H1 (cell line): ENCODE results near the gene ANKFN1.

ENCODE experiments used
- RNF2 ChIP-seq: fragments of 200-900, 300-1000 bp; sonication (generic); IDR thresholded peaks from 2 replicates; pipeline ENCODE4 v1.7.1; 2016; ENCODE audit warnings: borderline replicate concordance, low read depth, mild to moderate bottlenecking, antibody characterized with exemption, low read length; ENCODE audit not compliant: poor library complexity, severe bottlenecking; ENCODE audit errors: missing control alignments
- TF ChIP-seq, protein P1 (sequence below), 3 experiments: IDR thresholded peaks; 1 replicate in 2 of 3; 2 replicates in 1 of 3; pipeline versions ENCODE4 v1.5.1 to v1.6.1; 2011; ENCODE audit warnings: low read length in 3 of 3, mild to moderate bottlenecking in 3 of 3, inconsistent platforms in 2 of 3, low read depth in 1 of 3, moderate library complexity in 1 of 3; ENCODE audit not compliant: insufficient read depth in 1 of 3; ENCODE audit errors: control extremely low read depth in 1 of 3

DNA sequence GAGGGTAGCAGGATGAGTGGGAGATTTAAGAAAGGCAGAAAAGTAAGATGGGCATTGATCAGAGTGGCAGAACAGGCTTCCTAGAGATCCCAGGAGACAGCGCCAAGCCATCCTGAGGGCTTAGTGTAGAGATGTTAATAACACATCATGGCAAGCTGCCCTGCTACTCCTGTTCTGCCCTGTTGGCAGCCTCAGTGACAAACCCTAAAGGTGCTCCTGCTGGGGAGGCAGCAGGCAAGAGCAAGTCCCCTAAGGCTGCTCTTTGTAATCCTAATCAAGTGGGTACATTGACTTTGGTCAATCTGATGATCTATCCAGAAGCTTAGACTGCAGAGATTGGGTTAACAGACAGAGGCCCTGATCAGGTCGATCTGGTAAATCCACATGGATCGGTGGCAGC lies 16.3 kb downstream of the ANKFN1 start:
- TF ChIP-seq RNF2, result no peak
- TF ChIP-seq, protein P1, sequence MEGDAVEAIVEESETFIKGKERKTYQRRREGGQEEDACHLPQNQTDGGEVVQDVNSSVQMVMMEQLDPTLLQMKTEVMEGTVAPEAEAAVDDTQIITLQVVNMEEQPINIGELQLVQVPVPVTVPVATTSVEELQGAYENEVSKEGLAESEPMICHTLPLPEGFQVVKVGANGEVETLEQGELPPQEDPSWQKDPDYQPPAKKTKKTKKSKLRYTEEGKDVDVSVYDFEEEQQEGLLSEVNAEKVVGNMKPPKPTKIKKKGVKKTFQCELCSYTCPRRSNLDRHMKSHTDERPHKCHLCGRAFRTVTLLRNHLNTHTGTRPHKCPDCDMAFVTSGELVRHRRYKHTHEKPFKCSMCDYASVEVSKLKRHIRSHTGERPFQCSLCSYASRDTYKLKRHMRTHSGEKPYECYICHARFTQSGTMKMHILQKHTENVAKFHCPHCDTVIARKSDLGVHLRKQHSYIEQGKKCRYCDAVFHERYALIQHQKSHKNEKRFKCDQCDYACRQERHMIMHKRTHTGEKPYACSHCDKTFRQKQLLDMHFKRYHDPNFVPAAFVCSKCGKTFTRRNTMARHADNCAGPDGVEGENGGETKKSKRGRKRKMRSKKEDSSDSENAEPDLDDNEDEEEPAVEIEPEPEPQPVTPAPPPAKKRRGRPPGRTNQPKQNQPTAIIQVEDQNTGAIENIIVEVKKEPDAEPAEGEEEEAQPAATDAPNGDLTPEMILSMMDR (IDR thresholded peaks at IDR 0.05; ENCODE audit: control extremely low read depth in 1 of 3, insufficient read depth in 1 of 3, low read depth in 1 of 3, low read length in 3 of 3), result no peak
